GM23248 (cell line): Measurements from ENCODE around the gene LECT2. TPM values are rescaled to one million over a fixed set of nuclear protein-coding genes. Genes with fewer than 3 reads are reported as not detected.

Experiments used
- DNase-seq: peaks from one replicate; pipeline ENCODE4 v3.0.0-alpha.2; 2015
- H2AFZ ChIP-seq: fragments of 200-600 bp; sonication (generic); 2 replicates; pipeline ENCODE4 v1.6.1; 2016; ENCODE audit warnings: antibody characterized with exemption
- H3F3A ChIP-seq: fragments of 200-600 bp; sonication (generic); 2 replicates; pipeline ENCODE4 v1.6.1; 2016; ENCODE audit warnings: mild to moderate bottlenecking, antibody characterized with exemption, mixed run types; ENCODE audit not compliant: insufficient read depth
- H3K27ac ChIP-seq: fragments of 200-600 bp; sonication (generic); 2 replicates; pipeline ENCODE4 v1.5.1; 2016; ENCODE audit warnings: mild to moderate bottlenecking
- H3K27me3 ChIP-seq: fragments of 200-600 bp; sonication (generic); replicated peaks from 2 replicates; pipeline ENCODE4 v1.6.1; 2016; ENCODE audit warnings: mild to moderate bottlenecking; ENCODE audit not compliant: insufficient read depth
- H3K36me3 ChIP-seq: fragments of 200-600 bp; sonication (generic); 2 replicates; pipeline ENCODE4 v1.6.1; 2016; ENCODE audit warnings: low read depth, mild to moderate bottlenecking
- H3K4me1 ChIP-seq: fragments of 200-600 bp; sonication (generic); 2 replicates; pipeline ENCODE4 v1.6.1; 2016; ENCODE audit warnings: mild to moderate bottlenecking; ENCODE audit not compliant: insufficient read depth
- H3K4me2 ChIP-seq: fragments of 200-600 bp; sonication (generic); one replicate; pipeline ENCODE4 v1.6.1; 2016; ENCODE audit warnings: mild to moderate bottlenecking; ENCODE audit not compliant: unreplicated experiment
- H3K4me3 ChIP-seq: fragments of 200-600 bp; sonication (generic); 2 replicates; pipeline ENCODE4 v1.5.1; 2016; ENCODE audit warnings: mild to moderate bottlenecking
- H3K79me2 ChIP-seq: fragments of 200-600 bp; sonication (generic); 2 replicates; pipeline ENCODE4 v1.6.1; 2016; ENCODE audit warnings: mild to moderate bottlenecking; ENCODE audit not compliant: insufficient read depth
- H3K9ac ChIP-seq: fragments of 200-600 bp; sonication (generic); 2 replicates; pipeline ENCODE4 v1.6.1; 2016; ENCODE audit warnings: mild to moderate bottlenecking
- H3K9me2 ChIP-seq: fragments of 200-600 bp; sonication (generic); 2 replicates; pipeline ENCODE4 v1.6.1; 2016; ENCODE audit warnings: mixed run types, mild to moderate bottlenecking, moderate library complexity; ENCODE audit not compliant: insufficient read depth
- H3K9me3 ChIP-seq: fragments of 200-600 bp; sonication (generic); one replicate; pipeline ENCODE4 v1.6.1; 2017; ENCODE audit warnings: low read depth
- H4K20me1 ChIP-seq: fragments of 200-600 bp; sonication (generic); 2 replicates; pipeline ENCODE4 v1.6.0; 2016; ENCODE audit not compliant: insufficient read depth
- EZH2 ChIP-seq: fragments of 200-600 bp; sonication (generic); IDR thresholded peaks from 2 replicates; pipeline ENCODE4 v1.6.1; 2018; ENCODE audit warnings: antibody characterized with exemption, mild to moderate bottlenecking; ENCODE audit not compliant: insufficient read depth, poor library complexity, severe bottlenecking
- EZH2phosphoT487 ChIP-seq: fragments of 200-600 bp; sonication (generic); IDR thresholded peaks from 2 replicates; pipeline ENCODE4 v1.6.1; 2018; ENCODE audit warnings: antibody characterized with exemption, moderate library complexity, mild to moderate bottlenecking, low read depth; ENCODE audit not compliant: insufficient read depth
- WGBS, 2 experiments: methylation state at CpG; one replicate each; pipeline ENCODE4 v1.1.6; 2015 to 2017; ENCODE audit warnings: low lambda C conversion rate in 2 of 2, low coverage in 1 of 2; ENCODE audit errors: missing lambda C conversion rate in 2 of 2; 5-methylcytosine and 5-hydroxymethylcytosine counted together
- in situ Hi-C: fragments of 300-500 bp; cut with MboI; formaldehyde crosslinking; loops from 2 replicates; pipeline ENCODE4 v1.15.0; 2020
- polyA plus RNA-seq: library from polyadenylated mRNA; unstranded; fragments of >200 nt; fragmentation: Nextera tagmentation; extraction: Ambion mirVana; gene quantifications from 2 replicates; pipeline ENCODE4 v1.2.1, GENCODE V29; 2016
- total RNA-seq: library from RNA; depleted of rRNA; stranded (reverse); fragments of >200 nt; shearing (Covaris generic); gene quantifications from 2 replicates; pipeline ENCODE4 v1.2.3, GENCODE V29; 2014

LECT2 gene
- total and polyA plus RNA-seq, 2 experiments from 2014 or later: 0.32 to 0.41 TPM

GRCh38 chr5:136000147-136000546 is 45.4 kb upstream of the LECT2 start:
- TF ChIP-seq EZH2 (no peak), EZH2phosphoT487 (no peak)
- peak overlapping the region; percentile 91 for H3K27ac ChIP-seq

GRCh38 chr5:135999406-136000139 is 44.8 kb upstream of the LECT2 start:
- peak; percentile 73 for DNase-seq
- H3K4me3 ChIP-seq: no peak overlapping the region
- no peaks in the 10 kb centered on the region for H3K9me2 ChIP-seq
- H3K9ac ChIP-seq: no peak overlapping the region
- peak overlapping the region; percentile 65 for H3K27ac ChIP-seq
- no peaks in the 10 kb centered on the region for H3K36me3 ChIP-seq
- H3K4me2 ChIP-seq: no peak overlapping the region
- H2AFZ ChIP-seq: no peak overlapping the region
- H4K20me1 ChIP-seq: no peaks in the 10 kb centered on the region
- H3K79me2 ChIP-seq: no peaks in the 10 kb centered on the region
- 59 to 60% methylated on average over 8 of the region's 8 CpGs for WGBS, 2 experiments
- H3K9me3 ChIP-seq: no peaks in the 10 kb centered on the region
- in situ Hi-C loops: no loop called here
- peaks cover 76% of the 10 kb centered on the region for H3K4me1 ChIP-seq
- peaks cover 76% of the 10 kb centered on the region for H3F3A ChIP-seq
- H3K27me3 ChIP-seq: no peaks in the 10 kb centered on the region
- no peak for TF ChIP-seq EZH2phosphoT487
- TF ChIP-seq EZH2: no peak

More at GRCh38 chr5:136000147-136000546, 45.4 kb upstream of the LECT2 start:
- WGBS, 2 experiments: 97 to 98% methylated on average over 2 of the region's 2 CpGs
- Histone ChIP-seq H2AFZ (no peak overlapping the region), H3K4me2 (peak overlapping the region; percentile 12), H3K9me3 (no peaks in the 10 kb centered on the region), H4K20me1 (no peaks in the 10 kb centered on the region), H3K4me1 (peaks cover 76% of the 10 kb centered on the region), H3F3A (peaks cover 77% of the 10 kb centered on the region), H3K27me3 (no peaks in the 10 kb centered on the region), H3K36me3 (no peaks in the 10 kb centered on the region), H3K9ac (no peak overlapping the region), H3K4me3 (no peak overlapping the region), H3K9me2 (no peaks in the 10 kb centered on the region), H3K79me2 (no peaks in the 10 kb centered on the region)
- in situ Hi-C loops: no loop called here
- no peak for DNase-seq

- Histone ChIP-seq H3K9me2 (no peaks in the 10 kb centered on the region), H3K4me2 (no peak overlapping the region), H3K9me3 (no peaks in the 10 kb centered on the region), H3K36me3 (no peaks in the 10 kb centered on the region), H4K20me1 (no peaks in the 10 kb centered on the region), H3K79me2 (no peaks in the 10 kb centered on the region), H3K4me3 (no peak overlapping the region), H3K9ac (no peak overlapping the region), H2AFZ (no peak overlapping the region), H3F3A (peaks cover 77% of the 10 kb centered on the region), H3K4me1 (peaks cover 76% of the 10 kb centered on the region), H3K27me3 (no peaks in the 10 kb centered on the region), H3K27ac (peak overlapping the region; percentile 65)
- DNase-seq: no peak
- WGBS, 2 experiments: 92 to 93% methylated on average over 6 of the region's 6 CpGs
- TF ChIP-seq EZH2phosphoT487 (no peak), EZH2 (no peak)
- in situ Hi-C loops: no loop called here
Measured at GRCh38 chr5:135998889-135999288, 44.1 kb upstream of the LECT2 start.

GRCh38 chr5:135997673-135998335 is 43.0 kb upstream of the LECT2 start:
- Histone ChIP-seq H3K4me2 (no peak overlapping the region), H3K9ac (peak overlapping the region; percentile 72; the same call in 1 of the 2 replicates), H3K9me3 (no peaks in the 10 kb centered on the region), H2AFZ (no peak overlapping the region), H3K27me3 (no peaks in the 10 kb centered on the region), H3K36me3 (no peaks in the 10 kb centered on the region), H3F3A (peaks cover 84% of the 10 kb centered on the region), H3K4me1 (peaks cover 85% of the 10 kb centered on the region), H3K27ac (peak overlapping the region; percentile 95), H3K79me2 (no peaks in the 10 kb centered on the region), H4K20me1 (no peaks in the 10 kb centered on the region), H3K9me2 (no peaks in the 10 kb centered on the region), H3K4me3 (no peak overlapping the region)
- no peak for TF ChIP-seq EZH2phosphoT487
- no peak for TF ChIP-seq EZH2
- in situ Hi-C loops: no loop called here
- 92 to 93% methylated on average over 8 of the region's 8 CpGs for WGBS, 2 experiments
- DNase-seq: no peak
